ENCODE data around the gene RLF.
A peak's percentile ranks its signal among the peaks of the same experiment; 100 is the strongest.

Gene RLF

DNA sequence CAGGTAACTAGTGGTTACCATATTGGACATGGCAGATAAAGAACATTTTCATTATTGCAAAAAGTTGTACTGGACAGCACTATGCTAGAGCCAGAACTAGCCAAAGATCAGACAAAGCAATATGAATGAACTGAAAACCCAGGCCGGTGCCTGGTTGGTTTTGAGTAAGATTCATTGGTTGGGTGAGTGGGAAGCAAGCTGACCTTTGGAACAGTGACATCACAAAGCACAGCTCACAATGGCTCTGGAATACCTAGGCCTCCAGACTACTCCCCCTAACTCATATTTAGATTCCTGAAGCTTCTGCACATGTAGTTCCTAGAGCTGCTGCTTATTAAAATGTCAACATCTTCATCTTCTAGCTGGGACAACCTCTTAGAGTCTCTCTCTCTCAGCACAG is 86.5 kb downstream of the RLF start, which contains the start of gene TMCO2:
TMCO2 (plus strand) TSS at position 283 of the 400 bp plus-strand sequence; CDS start at position 340, 57 bp downstream.
- TF ChIP-seq CSDC2 (CRISPR knock-in tag; IDR thresholded peaks at IDR 0.05), result no peak
- TF ChIP-seq, protein P1, sequence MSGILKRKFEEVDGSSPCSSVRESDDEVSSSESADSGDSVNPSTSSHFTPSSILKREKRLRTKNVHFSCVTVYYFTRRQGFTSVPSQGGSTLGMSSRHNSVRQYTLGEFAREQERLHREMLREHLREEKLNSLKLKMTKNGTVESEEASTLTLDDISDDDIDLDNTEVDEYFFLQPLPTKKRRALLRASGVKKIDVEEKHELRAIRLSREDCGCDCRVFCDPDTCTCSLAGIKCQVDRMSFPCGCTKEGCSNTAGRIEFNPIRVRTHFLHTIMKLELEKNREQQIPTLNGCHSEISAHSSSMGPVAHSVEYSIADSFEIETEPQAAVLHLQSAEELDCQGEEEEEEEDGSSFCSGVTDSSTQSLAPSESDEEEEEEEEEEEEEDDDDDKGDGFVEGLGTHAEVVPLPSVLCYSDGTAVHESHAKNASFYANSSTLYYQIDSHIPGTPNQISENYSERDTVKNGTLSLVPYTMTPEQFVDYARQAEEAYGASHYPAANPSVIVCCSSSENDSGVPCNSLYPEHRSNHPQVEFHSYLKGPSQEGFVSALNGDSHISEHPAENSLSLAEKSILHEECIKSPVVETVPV (CRISPR knock-in tag; IDR thresholded peaks at IDR 0.05), result no peak
- TF ChIP-seq OSR1 (CRISPR knock-in tag; IDR thresholded peaks at IDR 0.05), result no peak
- TF ChIP-seq, protein P2, sequence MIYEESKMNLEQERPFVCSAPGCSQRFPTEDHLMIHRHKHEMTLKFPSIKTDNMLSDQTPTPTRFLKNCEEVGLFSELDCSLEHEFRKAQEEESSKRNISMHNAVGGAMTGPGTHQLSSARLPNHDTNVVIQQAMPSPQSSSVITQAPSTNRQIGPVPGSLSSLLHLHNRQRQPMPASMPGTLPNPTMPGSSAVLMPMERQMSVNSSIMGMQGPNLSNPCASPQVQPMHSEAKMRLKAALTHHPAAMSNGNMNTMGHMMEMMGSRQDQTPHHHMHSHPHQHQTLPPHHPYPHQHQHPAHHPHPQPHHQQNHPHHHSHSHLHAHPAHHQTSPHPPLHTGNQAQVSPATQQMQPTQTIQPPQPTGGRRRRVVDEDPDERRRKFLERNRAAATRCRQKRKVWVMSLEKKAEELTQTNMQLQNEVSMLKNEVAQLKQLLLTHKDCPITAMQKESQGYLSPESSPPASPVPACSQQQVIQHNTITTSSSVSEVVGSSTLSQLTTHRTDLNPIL (CRISPR knock-in tag; IDR thresholded peaks at IDR 0.05; ENCODE audit: low read depth), result no peak
- TF ChIP-seq, protein P3, sequence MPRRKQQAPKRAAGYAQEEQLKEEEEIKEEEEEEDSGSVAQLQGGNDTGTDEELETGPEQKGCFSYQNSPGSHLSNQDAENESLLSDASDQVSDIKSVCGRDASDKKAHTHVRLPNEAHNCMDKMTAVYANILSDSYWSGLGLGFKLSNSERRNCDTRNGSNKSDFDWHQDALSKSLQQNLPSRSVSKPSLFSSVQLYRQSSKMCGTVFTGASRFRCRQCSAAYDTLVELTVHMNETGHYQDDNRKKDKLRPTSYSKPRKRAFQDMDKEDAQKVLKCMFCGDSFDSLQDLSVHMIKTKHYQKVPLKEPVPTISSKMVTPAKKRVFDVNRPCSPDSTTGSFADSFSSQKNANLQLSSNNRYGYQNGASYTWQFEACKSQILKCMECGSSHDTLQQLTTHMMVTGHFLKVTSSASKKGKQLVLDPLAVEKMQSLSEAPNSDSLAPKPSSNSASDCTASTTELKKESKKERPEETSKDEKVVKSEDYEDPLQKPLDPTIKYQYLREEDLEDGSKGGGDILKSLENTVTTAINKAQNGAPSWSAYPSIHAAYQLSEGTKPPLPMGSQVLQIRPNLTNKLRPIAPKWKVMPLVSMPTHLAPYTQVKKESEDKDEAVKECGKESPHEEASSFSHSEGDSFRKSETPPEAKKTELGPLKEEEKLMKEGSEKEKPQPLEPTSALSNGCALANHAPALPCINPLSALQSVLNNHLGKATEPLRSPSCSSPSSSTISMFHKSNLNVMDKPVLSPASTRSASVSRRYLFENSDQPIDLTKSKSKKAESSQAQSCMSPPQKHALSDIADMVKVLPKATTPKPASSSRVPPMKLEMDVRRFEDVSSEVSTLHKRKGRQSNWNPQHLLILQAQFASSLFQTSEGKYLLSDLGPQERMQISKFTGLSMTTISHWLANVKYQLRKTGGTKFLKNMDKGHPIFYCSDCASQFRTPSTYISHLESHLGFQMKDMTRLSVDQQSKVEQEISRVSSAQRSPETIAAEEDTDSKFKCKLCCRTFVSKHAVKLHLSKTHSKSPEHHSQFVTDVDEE (CRISPR knock-in tag; IDR thresholded peaks at IDR 0.05), result no peak
- no peak for TF ChIP-seq ZNF565 (CRISPR knock-in tag; conservative IDR thresholded peaks at IDR 0.05; ENCODE audit: low read depth)
- TF ChIP-seq, protein P4, sequence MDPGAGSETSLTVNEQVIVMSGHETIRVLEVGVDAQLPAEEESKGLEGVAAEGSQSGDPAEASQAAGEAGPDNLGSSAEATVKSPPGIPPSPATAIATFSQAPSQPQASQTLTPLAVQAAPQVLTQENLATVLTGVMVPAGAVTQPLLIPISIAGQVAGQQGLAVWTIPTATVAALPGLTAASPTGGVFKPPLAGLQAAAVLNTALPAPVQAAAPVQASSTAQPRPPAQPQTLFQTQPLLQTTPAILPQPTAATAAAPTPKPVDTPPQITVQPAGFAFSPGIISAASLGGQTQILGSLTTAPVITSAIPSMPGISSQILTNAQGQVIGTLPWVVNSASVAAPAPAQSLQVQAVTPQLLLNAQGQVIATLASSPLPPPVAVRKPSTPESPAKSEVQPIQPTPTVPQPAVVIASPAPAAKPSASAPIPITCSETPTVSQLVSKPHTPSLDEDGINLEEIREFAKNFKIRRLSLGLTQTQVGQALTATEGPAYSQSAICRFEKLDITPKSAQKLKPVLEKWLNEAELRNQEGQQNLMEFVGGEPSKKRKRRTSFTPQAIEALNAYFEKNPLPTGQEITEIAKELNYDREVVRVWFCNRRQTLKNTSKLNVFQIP (CRISPR knock-in tag; IDR thresholded peaks at IDR 0.05; ENCODE audit: borderline replicate concordance, low read depth), result no peak
- TF ChIP-seq TOX (CRISPR knock-in tag; IDR thresholded peaks at IDR 0.05; ENCODE audit: borderline replicate concordance), result no peak
- no peak for TF ChIP-seq RARB (CRISPR knock-in tag; IDR thresholded peaks at IDR 0.05)
- TF ChIP-seq ZNF8 (CRISPR knock-in tag; IDR thresholded peaks at IDR 0.05), result no peak
- TF ChIP-seq ZFP30 (CRISPR knock-in tag; IDR thresholded peaks at IDR 0.05), result no peak
- TF ChIP-seq ARNTL (CRISPR knock-in tag; IDR thresholded peaks at IDR 0.05; ENCODE audit: borderline replicate concordance, low read depth), result no peak
- TF ChIP-seq ZNF70 (CRISPR knock-in tag; IDR thresholded peaks at IDR 0.05), result no peak
- no peak for TF ChIP-seq ISL1 (CRISPR knock-in tag; IDR thresholded peaks at IDR 0.05)
- TF ChIP-seq ZC3H10 (CRISPR knock-in tag; IDR thresholded peaks at IDR 0.05), result no peak
- TF ChIP-seq ESRRG (CRISPR knock-in tag; IDR thresholded peaks at IDR 0.05), result no peak
- TF ChIP-seq SNAI2 (CRISPR knock-in tag; IDR thresholded peaks at IDR 0.05), result no peak
- no peak for ATAC-seq

DNA sequence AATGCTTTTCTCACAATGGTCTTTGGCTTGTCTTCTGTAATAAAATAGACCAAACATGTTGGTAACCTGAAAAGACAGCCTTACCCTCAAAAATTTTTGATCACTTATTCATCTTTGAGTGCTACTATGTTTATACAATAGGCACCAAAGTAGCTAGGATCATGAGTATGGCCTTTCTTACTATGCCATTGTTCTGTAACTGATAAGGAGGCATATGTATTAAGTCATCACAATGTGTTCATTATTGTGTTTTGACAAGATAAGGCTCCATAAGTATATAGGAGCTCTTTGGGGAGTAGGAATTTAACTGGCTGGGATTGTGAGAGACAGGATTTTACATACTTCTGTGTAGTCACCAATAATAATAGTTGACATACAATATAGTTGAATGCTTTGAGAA is 87.2 kb downstream of the RLF start:
- ATAC-seq, result no peak
- no peak for TF ChIP-seq ZNF8 (CRISPR knock-in tag; IDR thresholded peaks at IDR 0.05)
- TF ChIP-seq ISL1 (CRISPR knock-in tag; IDR thresholded peaks at IDR 0.05), result peak; percentile 75
- TF ChIP-seq ZFP3 (CRISPR knock-in tag; IDR thresholded peaks at IDR 0.05), result 0 out of 2 replicates have a peak, but pooled peaks have one; percentile 17

DNA sequence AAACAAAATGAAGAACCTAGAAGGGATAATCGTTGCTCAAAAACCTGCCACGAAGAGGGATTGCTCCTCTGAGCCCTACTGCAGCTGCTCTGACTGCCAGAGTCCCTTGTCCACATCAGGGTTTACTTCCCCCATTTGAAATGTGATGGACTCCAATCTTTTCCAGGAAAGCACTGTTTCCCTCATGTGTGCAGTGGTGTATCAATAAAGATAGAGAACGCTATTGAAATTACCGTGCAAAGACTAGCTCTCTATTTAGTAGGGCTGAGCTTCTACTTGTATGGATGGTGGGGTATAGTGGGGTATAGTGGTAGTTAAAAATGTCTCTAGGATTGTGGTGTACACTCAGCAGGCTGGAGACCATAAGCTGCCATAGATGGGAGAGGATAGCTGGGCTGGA is 90.3 kb downstream of the RLF start:
- no peak for TF ChIP-seq TOX (CRISPR knock-in tag; IDR thresholded peaks at IDR 0.05; ENCODE audit: borderline replicate concordance)
- TF ChIP-seq, protein P2 (CRISPR knock-in tag; IDR thresholded peaks at IDR 0.05; ENCODE audit: low read depth), result no peak
- no peak for ATAC-seq

DNA sequence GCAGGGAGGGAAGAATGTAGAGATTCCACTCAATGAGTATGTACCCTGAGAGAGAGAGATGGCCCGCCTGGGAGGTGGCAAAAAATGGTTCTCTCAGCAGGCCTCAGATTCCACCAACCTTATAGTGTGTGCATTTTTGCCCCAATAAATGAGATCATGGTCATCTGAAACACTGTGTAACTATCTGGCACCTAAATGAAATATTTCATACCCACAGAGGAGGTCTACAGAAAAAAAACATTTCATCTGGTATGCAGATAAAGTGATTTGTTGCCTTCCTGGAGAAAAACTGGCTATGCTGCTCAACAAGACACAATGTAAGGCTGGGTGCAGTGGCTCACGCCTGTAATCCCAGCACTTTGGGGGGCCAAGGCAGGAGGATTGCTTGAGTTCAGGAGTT is 91.4 kb downstream of the RLF start:
- no peak for ATAC-seq
- TF ChIP-seq, protein P1 (CRISPR knock-in tag; IDR thresholded peaks at IDR 0.05), result no peak
- no peak for TF ChIP-seq OSR1 (CRISPR knock-in tag; IDR thresholded peaks at IDR 0.05)
- TF ChIP-seq ARNTL (CRISPR knock-in tag; IDR thresholded peaks at IDR 0.05; ENCODE audit: borderline replicate concordance, low read depth), result no peak
- no peak for TF ChIP-seq CSDC2 (CRISPR knock-in tag; IDR thresholded peaks at IDR 0.05)
- no peak for TF ChIP-seq ISL1 (CRISPR knock-in tag; IDR thresholded peaks at IDR 0.05)
- TF ChIP-seq BACH2 (CRISPR knock-in tag; IDR thresholded peaks at IDR 0.05; ENCODE audit: borderline replicate concordance), result no peak
- no peak for TF ChIP-seq GLIS3 (CRISPR knock-in tag; IDR thresholded peaks at IDR 0.05)
- TF ChIP-seq ZFP3 (CRISPR knock-in tag; IDR thresholded peaks at IDR 0.05), result no peak
- no peak for TF ChIP-seq SNAI2 (CRISPR knock-in tag; IDR thresholded peaks at IDR 0.05)
- TF ChIP-seq, protein P2 (CRISPR knock-in tag; IDR thresholded peaks at IDR 0.05; ENCODE audit: low read depth), result no peak
- no peak for TF ChIP-seq ZNF8 (CRISPR knock-in tag; IDR thresholded peaks at IDR 0.05)
- TF ChIP-seq, protein P3 (CRISPR knock-in tag; IDR thresholded peaks at IDR 0.05), result no peak
- TF ChIP-seq ZC3H10 (CRISPR knock-in tag; IDR thresholded peaks at IDR 0.05), result no peak
- TF ChIP-seq ZNF70 (CRISPR knock-in tag; IDR thresholded peaks at IDR 0.05), result no peak
- no peak for TF ChIP-seq ESRRG (CRISPR knock-in tag; IDR thresholded peaks at IDR 0.05)

All from SK-N-SH treated with all-trans-retinoic acid at 6 μM for 48 hours (cell line).